Measurements from ENCODE around the gene FAM120A. TPM values are rescaled to one million over a fixed set of nuclear protein-coding genes. Genes with fewer than 3 reads are reported as not detected.

Gene FAM120A
- total RNA-seq, 4 donors from 2014 or later = 68.7 to 105 (median 90.2) TPM

DNA sequence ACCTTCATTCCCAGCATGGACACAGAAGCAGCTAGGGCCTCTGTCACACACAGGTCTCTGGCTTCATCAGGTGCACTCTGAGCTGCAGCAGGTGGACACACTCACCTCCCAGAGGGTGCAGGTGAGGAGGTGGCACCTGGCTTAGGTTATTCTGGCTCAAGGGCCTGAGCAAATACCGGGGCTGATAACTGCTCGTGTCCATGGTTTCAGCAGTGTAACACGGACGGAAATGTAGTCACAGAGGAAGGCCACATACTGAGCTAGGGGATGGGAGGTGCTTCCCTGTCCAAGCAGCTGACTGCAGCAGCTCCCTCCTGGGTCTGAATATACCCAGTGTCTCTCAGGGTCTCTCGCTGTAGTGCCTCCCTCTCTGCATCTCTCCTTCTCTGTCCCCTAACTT is 130.6 kb downstream of the FAM120A start:
- TF ChIP-seq, protein P1, sequence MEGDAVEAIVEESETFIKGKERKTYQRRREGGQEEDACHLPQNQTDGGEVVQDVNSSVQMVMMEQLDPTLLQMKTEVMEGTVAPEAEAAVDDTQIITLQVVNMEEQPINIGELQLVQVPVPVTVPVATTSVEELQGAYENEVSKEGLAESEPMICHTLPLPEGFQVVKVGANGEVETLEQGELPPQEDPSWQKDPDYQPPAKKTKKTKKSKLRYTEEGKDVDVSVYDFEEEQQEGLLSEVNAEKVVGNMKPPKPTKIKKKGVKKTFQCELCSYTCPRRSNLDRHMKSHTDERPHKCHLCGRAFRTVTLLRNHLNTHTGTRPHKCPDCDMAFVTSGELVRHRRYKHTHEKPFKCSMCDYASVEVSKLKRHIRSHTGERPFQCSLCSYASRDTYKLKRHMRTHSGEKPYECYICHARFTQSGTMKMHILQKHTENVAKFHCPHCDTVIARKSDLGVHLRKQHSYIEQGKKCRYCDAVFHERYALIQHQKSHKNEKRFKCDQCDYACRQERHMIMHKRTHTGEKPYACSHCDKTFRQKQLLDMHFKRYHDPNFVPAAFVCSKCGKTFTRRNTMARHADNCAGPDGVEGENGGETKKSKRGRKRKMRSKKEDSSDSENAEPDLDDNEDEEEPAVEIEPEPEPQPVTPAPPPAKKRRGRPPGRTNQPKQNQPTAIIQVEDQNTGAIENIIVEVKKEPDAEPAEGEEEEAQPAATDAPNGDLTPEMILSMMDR (IDR thresholded peaks at IDR 0.05; ENCODE audit: low read depth) = no peak

DNA sequence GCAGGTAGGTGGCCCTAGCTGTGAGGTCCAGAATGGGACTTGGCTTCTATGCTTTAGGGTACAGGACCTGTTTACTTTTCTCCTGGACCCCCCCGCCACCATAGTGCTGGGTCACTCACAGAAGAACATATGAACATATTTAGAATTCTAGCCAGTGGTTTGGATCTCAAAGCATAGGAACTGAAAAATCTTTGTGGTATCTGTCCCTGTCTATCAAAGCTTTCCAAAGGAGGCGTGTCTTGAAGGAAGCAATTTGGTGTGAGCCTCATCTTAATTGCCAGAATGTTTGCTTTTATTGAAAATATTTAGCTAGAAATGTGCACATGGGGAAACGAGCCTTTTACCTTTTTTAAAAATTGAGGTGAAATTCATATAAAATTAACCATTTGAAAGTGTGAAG is 131.1 kb downstream of the FAM120A start:
- TF ChIP-seq, protein P1 (IDR thresholded peaks at IDR 0.05; ENCODE audit: low read depth) = no peak

DNA sequence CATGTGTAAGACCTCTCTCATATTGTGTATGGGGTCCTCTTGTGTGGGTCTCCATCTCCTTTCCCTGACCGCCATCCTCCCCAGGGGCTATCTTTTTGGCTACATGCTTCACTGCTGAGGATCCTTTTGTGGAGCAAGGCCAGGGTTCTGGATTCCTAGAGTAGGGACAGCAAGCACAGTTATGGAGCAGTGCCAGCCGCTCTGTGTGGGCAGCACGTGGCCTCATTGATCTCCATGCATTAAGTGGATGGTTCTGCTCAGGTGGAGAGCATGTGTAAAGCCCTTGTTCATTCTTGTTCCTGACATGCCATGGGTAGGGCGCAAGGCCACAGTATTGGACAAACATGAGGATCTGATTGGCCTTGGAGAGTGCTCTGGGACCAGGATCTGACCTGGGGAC is 133.8 kb downstream of the FAM120A start:
- TF ChIP-seq, protein P1 (IDR thresholded peaks at IDR 0.05; ENCODE audit: low read depth) = no peak

DNA sequence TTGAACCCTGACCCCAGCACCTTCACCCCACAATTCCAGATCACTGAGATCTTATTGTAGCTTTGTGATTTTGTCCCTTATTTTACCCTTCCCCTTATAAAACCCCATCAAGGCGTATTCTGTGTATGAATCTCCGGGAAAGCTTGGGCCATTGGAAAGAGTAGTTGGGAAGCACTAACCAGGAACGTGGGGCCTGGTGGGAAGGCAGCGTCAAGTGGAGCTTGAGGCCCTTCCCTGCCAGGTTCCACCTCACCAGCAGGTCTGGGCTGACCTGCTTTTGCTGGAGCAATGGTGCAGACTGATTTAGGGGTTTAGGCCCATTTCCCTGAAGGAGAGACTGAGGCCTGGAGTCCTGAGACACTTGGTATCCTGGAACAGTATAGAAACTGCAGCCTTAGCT is 134.2 kb downstream of the FAM120A start:
- TF ChIP-seq, protein P1 (IDR thresholded peaks at IDR 0.05; ENCODE audit: low read depth) = no peak

DNA sequence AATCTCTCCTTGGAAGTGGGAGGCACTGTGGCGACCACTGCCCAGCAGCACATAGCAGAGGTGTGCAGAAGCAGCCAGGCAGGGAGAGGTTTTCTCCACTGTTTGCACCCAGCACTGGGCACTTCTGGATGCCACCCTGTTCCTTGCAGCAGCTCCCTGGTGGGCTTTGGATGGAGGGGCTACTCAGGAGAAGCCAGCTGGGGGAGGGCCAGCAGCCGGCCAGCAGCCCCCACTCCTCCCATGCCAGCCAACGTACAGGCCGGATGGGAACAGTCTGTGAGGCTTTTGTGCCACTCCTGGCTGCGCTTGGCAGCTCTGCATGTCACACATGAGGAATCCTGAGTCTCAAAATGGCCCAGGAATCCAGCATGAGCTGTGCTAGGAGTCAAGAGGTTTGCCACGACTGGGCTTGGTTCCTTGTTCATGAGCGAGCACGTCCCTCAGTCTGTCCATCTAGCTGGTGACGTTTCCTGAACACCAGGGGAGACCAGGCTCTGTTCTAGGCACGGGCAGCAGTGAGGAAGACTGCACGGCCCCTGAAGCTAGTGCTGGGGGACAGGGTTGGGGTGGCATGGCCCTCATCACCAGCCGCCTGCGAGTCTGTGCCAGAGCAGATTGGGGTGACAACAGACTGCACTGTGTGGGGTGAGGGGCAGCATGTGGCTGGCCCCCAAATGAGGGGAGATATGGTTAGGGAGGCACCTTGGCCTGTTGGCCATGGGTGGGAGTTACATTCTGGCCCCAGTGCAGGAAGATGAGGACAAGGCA is 135.0 kb downstream of the FAM120A start:
- TF ChIP-seq, protein P1 (IDR thresholded peaks at IDR 0.05; ENCODE audit: low read depth) = no peak

DNA sequence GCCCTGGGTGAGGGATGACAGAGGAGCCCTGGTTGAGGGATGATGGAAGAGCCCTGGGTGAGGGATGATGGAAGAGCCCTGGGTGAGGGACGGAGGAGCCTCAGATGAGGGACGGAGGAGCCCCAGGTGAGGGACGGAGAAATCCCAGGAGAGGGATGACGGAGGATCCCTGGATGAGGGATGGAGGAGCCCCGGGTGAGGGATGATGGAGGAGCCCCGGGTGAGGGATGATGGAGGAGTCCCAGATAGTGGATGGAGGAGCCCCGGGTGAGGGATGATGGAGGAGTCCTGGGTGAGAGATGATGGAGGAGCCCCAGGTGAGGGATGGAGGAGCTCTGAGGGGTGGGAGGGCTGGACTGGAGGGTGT is 135.8 kb downstream of the FAM120A start:
- TF ChIP-seq, protein P1 (IDR thresholded peaks at IDR 0.05; ENCODE audit: low read depth) = no peak

DNA sequence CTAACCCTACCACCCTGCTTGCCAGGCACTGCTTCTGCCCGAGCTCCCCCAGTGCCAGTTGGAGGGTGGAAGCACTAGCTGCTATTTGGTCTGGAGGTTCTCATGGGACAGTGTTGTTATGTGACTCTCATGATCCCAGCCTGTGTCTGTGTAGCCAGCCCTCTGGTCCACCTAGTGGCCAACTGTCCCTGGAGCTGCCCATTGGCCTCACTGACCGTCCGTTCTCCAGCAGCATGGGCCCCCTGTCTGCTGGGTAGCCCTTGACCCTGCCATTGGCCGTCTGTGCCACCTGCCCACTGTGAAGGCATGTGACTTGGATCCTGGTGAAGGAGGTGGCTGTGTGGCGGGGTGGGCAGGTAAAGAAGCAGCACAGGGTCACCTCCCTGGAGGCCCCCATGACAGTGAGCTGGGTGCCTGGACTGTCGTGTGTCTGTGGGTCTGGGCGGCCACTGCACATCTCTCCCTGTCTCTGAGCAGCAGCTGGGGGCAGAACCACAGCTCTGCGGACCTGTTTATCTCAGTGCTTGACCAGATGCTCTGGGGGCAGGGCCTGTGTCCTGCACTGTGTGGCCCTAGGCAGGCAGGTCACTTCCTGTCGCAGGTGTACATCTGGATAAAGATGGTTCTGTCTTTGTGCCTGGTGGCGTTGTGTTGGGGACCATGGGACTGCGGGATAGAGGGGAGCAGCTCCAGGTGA is 136.3 kb downstream of the FAM120A start:
- TF ChIP-seq, protein P1 (IDR thresholded peaks at IDR 0.05; ENCODE audit: low read depth) = no peak
